Ectodermal cell (in vitro differentiated cells): Measurements from ENCODE around the gene CAMK2D. TPM values are rescaled to one million over a fixed set of nuclear protein-coding genes. Genes with fewer than 3 reads are reported as not detected.
A peak's percentile ranks its signal among the peaks of the same experiment; 100 is the strongest.
"Not testable (repeated sequence)": the region's sequence is repeated elsewhere in the genome, so short reads cannot be mapped to it uniquely, and the experiment has no call there.

ENCODE experiments used
- H3K27ac ChIP-seq: 2 replicates; pipeline ENCODE4 v1.7.0; 2013; ENCODE audit warnings: mild to moderate bottlenecking, low read depth, low read length; ENCODE audit not compliant: insufficient read depth, poor library complexity, severe bottlenecking
- H3K27me3 ChIP-seq: 2 replicates; pipeline ENCODE4 v1.7.0; 2013; ENCODE audit warnings: mild to moderate bottlenecking, low read length; ENCODE audit not compliant: insufficient read depth, control insufficient read depth, poor library complexity, severe bottlenecking
- H3K36me3 ChIP-seq: one replicate; pipeline ENCODE4 v1.7.0; 2013; ENCODE audit warnings: low read length; ENCODE audit not compliant: control insufficient read depth, insufficient read depth
- H3K4me1 ChIP-seq: one replicate; pipeline ENCODE4 v1.7.0; 2013; ENCODE audit warnings: low read length; ENCODE audit not compliant: control insufficient read depth, insufficient read depth
- H3K4me3 ChIP-seq: 2 replicates; pipeline ENCODE4 v1.7.0; 2013; ENCODE audit warnings: low read depth, low read length, control low read depth; ENCODE audit not compliant: insufficient read depth
- H3K9me3 ChIP-seq: 2 replicates; pipeline ENCODE4 v1.7.0; 2013; ENCODE audit warnings: mild to moderate bottlenecking, low read length, moderate library complexity; ENCODE audit not compliant: control insufficient read depth
- WGBS, 2 experiments: methylation state at CpG; one replicate each; pipeline ENCODE4 v1.1.7; 2013; ENCODE audit warnings: missing lambda C conversion rate in 2 of 2; 5-methylcytosine and 5-hydroxymethylcytosine counted together
- polyA plus RNA-seq, 4 experiments: library from polyadenylated mRNA; stranded (reverse); fragments of 50-300 nt; gene quantifications; one replicate each; pipeline ENCODE4 v1.2.3, GENCODE V29; 2013

CAMK2D gene
- polyA plus RNA-seq (2013, experiment 1 of 4), result 26.8 TPM
- polyA plus RNA-seq (2013, experiment 2 of 4), result 22.6 TPM
- polyA plus RNA-seq (2013, experiment 3 of 4), result 19.3 TPM
- 23.3 TPM for polyA plus RNA-seq (2013, experiment 4 of 4)

- no peaks in the 10 kb centered on the region for H3K36me3 ChIP-seq
- peak within 1 kb of the TSS; percentile 80 for H3K4me3 ChIP-seq
- no peaks in the 10 kb centered on the region for H3K9me3 ChIP-seq
- WGBS, 2 experiments, result 0% methylated on average over 50 of the region's 50 CpGs
- peak within 1 kb of the TSS; percentile 93 for H3K27ac ChIP-seq
- peaks cover 5% of the 10 kb centered on the region for H3K27me3 ChIP-seq
- no peaks in the 10 kb centered on the region for H3K4me1 ChIP-seq
Measured at GRCh38 chr4:113761620-113762185, at the start of gene CAMK2D. Gene CAMK2D (minus strand): TSS chr4:113761738. CDS start chr4:113761068, 670 bp downstream.

- H3K4me1 ChIP-seq, result no peaks in the 10 kb centered on the region
- no peaks in the 10 kb centered on the region for H3K27me3 ChIP-seq
- H3K4me3 ChIP-seq, result no peak overlapping the region
- no peaks in the 10 kb centered on the region for H3K9me3 ChIP-seq
- no peaks in the 10 kb centered on the region for H3K36me3 ChIP-seq
- H3K27ac ChIP-seq, result no peak overlapping the region
- 100% methylated on average over 1 of the region's 2 CpGs; no CpG with 5 or more reads in 1 of the 2 experiments for WGBS, 2 experiments
Measured at GRCh38 chr4:113810906-113811305, 49.4 kb upstream of the CAMK2D start.

GRCh38 chr4:113809311-113809710 is 47.8 kb upstream of the CAMK2D start:
- H3K27me3 ChIP-seq, result no peaks in the 10 kb centered on the region
- H3K9me3 ChIP-seq, result no peaks in the 10 kb centered on the region
- no peak overlapping the region for H3K27ac ChIP-seq
- 81 to 84% methylated on average over 5 of the region's 5 CpGs for WGBS, 2 experiments
- H3K36me3 ChIP-seq, result no peaks in the 10 kb centered on the region
- H3K4me3 ChIP-seq, result no peak overlapping the region
- no peaks in the 10 kb centered on the region for H3K4me1 ChIP-seq

GRCh38 chr4:113806850-113807249 is 45.3 kb upstream of the CAMK2D start:
- Histone ChIP-seq H3K9me3 (no peaks in the 10 kb centered on the region), H3K4me3 (no peak overlapping the region), H3K36me3 (no peaks in the 10 kb centered on the region), H3K27ac (no peak overlapping the region), H3K27me3 (no peaks in the 10 kb centered on the region), H3K4me1 (no peaks in the 10 kb centered on the region)

GRCh38 chr4:113801882-113802281 is 40.3 kb upstream of the CAMK2D start:
- H3K4me3 ChIP-seq, result no peak overlapping the region
- no peaks in the 10 kb centered on the region for H3K4me1 ChIP-seq
- H3K36me3 ChIP-seq, result no peaks in the 10 kb centered on the region
- no peaks in the 10 kb centered on the region for H3K27me3 ChIP-seq
- H3K27ac ChIP-seq, result no peak overlapping the region
- no peaks in the 10 kb centered on the region for H3K9me3 ChIP-seq

- not testable (repeated sequence) for H3K27me3 ChIP-seq, H3K36me3 ChIP-seq, H3K9me3 ChIP-seq, H3K4me1 ChIP-seq, H3K4me3 ChIP-seq, H3K27ac ChIP-seq
- WGBS, 2 experiments, result 94 to 95% methylated on average over 24 of the region's 24 CpGs
Measured at GRCh38 chr4:113796381-113796780, 34.8 kb upstream of the CAMK2D start.

GRCh38 chr4:113790478-113790877 is 28.9 kb upstream of the CAMK2D start:
- WGBS, 2 experiments, result 92% methylated on average over 1 of the region's 1 CpG; no CpG with 5 or more reads in 1 of the 2 experiments
- H3K27ac ChIP-seq, result no peak overlapping the region

GRCh38 chr4:113788888-113789287 is 27.4 kb upstream of the CAMK2D start:
- Histone ChIP-seq H3K27me3 (no peaks in the 10 kb centered on the region), H3K36me3 (no peaks in the 10 kb centered on the region), H3K9me3 (no peaks in the 10 kb centered on the region), H3K4me1 (no peaks in the 10 kb centered on the region), H3K27ac (no peak overlapping the region), H3K4me3 (no peak overlapping the region)

More at GRCh38 chr4:113790478-113790877, 28.9 kb upstream of the CAMK2D start:
- Histone ChIP-seq H3K4me1 (no peaks in the 10 kb centered on the region), H3K9me3 (no peaks in the 10 kb centered on the region), H3K4me3 (no peak overlapping the region), H3K27me3 (no peaks in the 10 kb centered on the region), H3K36me3 (no peaks in the 10 kb centered on the region)

GRCh38 chr4:113785781-113786180 is 24.2 kb upstream of the CAMK2D start:
- H3K36me3 ChIP-seq, result no peaks in the 10 kb centered on the region
- 60 to 71% methylated on average over 2 of the region's 2 CpGs for WGBS, 2 experiments

GRCh38 chr4:113784497-113785250 is 23.1 kb upstream of the CAMK2D start:
- no peaks in the 10 kb centered on the region for H3K4me1 ChIP-seq
- no peaks in the 10 kb centered on the region for H3K36me3 ChIP-seq
- H3K4me3 ChIP-seq, result no peak overlapping the region
- H3K27ac ChIP-seq, result no peak overlapping the region
- H3K9me3 ChIP-seq, result no peaks in the 10 kb centered on the region
- 75 to 90% methylated on average over 2 of the region's 2 CpGs for WGBS, 2 experiments
- no peaks in the 10 kb centered on the region for H3K27me3 ChIP-seq

More at GRCh38 chr4:113785781-113786180, 24.2 kb upstream of the CAMK2D start:
- H3K9me3 ChIP-seq, result no peaks in the 10 kb centered on the region
- no peaks in the 10 kb centered on the region for H3K27me3 ChIP-seq
- H3K27ac ChIP-seq, result no peak overlapping the region
- no peak overlapping the region for H3K4me3 ChIP-seq
- H3K4me1 ChIP-seq, result no peaks in the 10 kb centered on the region
